Fibroblast of pulmonary artery (primary cell): ENCODE data around the gene PRKAG2.

ENCODE experiments used
- DNase-seq: peaks from one replicate; pipeline ENCODE4 v3.0.0-alpha.2; 2010; ENCODE audit warnings: low read depth
- H3K4me3 ChIP-seq: replicated peaks from 2 replicates; pipeline ENCODE4 v1.5.1; 2011; ENCODE audit warnings: low read depth, mild to moderate bottlenecking, control low read depth, low read length, moderate library complexity
- CTCF ChIP-seq: IDR thresholded peaks from 2 replicates; pipeline ENCODE4 v1.5.1; 2011; ENCODE audit warnings: mild to moderate bottlenecking, control low read depth, low read length, inconsistent platforms; ENCODE audit errors: missing control alignments

The PRKAG2 gene

GRCh38 chr7:151838861-151839381, 38.0 kb downstream of the PRKAG2 start:
- no peak for DNase-seq
- H3K4me3 ChIP-seq, result no peak overlapping the region

GRCh38 chr7:151838072-151838471, 38.8 kb downstream of the PRKAG2 start:
- no peak for DNase-seq
- no peak for TF ChIP-seq CTCF
- H3K4me3 ChIP-seq, result no peak overlapping the region

More at GRCh38 chr7:151838861-151839381, 38.0 kb downstream of the PRKAG2 start:
- TF ChIP-seq CTCF, result no peak

GRCh38 chr7:151837285-151838042, 39.5 kb downstream of the PRKAG2 start:
- no peak for DNase-seq
- no peak for TF ChIP-seq CTCF
- H3K4me3 ChIP-seq, result no peak overlapping the region

DNA sequence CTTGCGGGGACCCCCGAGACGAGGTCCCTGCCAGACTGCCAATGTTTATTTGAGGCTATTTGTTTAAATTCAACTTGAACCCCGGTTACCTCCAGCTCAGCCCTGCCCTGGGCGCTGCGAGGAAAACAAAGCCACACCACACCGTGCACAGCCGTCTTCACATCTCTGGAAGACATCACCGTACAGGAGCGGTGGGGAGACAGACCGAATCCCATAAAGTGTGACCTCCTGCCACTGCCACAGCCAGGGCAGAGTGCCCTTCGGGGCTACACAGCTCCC, 40.0 kb downstream of the PRKAG2 start:
- no peak for TF ChIP-seq CTCF
- H3K4me3 ChIP-seq, result no peak overlapping the region
- no peak for DNase-seq

- H3K4me3 ChIP-seq, result no peak overlapping the region
- TF ChIP-seq CTCF, result no peak
- DNase-seq, result no peak
Observed at GRCh38 chr7:151836191-151836926, 40.6 kb downstream of the PRKAG2 start.

GRCh38 chr7:151835636-151836035, 41.3 kb downstream of the PRKAG2 start:
- DNase-seq, result no peak
- no peak for TF ChIP-seq CTCF

More at GRCh38 chr7:151835636-151836035, 41.3 kb downstream of the PRKAG2 start:
- H3K4me3 ChIP-seq, result no peak overlapping the region
